Measurements from ENCODE around the gene SV2C. TPM values are rescaled to one million over a fixed set of nuclear protein-coding genes. Genes with fewer than 3 reads are reported as not detected.

The SV2C gene
- total and polyA plus RNA-seq, 10 of the 15 experiments (the other 5 are each of a cell fraction or from before 2014, with no cell fraction given), result under 0.01 to 1.1 (median 0.63) TPM

GRCh38 chr5:76204191-76204590 is 121.0 kb downstream of the SV2C start (continued):
- TF ChIP-seq USF2 (IDR thresholded peaks at IDR 0.05; ENCODE audit: borderline replicate concordance, low read depth, low read length) (no peak), KLF5 (IDR thresholded peaks at IDR 0.05; ENCODE audit: partially characterized antibody) (no peak), ZNF687 (IDR thresholded peaks at IDR 0.05) (no peak), MAX (IDR thresholded peaks at IDR 0.05; ENCODE audit: low read depth, low read length) (no peak), ETV6 (conservative IDR thresholded peaks at IDR 0.05 in 1 of 2, IDR thresholded peaks at IDR 0.05 in 1 of 2; ENCODE audit: borderline replicate concordance in 1 of 2, low read depth in 1 of 2) (no peak), SMAD5 (IDR thresholded peaks at IDR 0.05; ENCODE audit: low read depth) (no peak)

- ATAC-seq (no peak), DNase-seq (ENCODE audit: low read depth, low spot score) (no peak), FAIRE-seq (no peak)
- in situ Hi-C loops (cut with MboI) (no loop called here), intact Hi-C loops (cut with micrococcal nuclease; ENCODE audit: unreplicated experiment) (no loop called here)
- Histone ChIP-seq H3K9ac (ENCODE audit: control insufficient read depth, insufficient read depth, low read length) (no peak overlapping the region), H4K20me1 (ENCODE audit: control insufficient read depth, insufficient read depth) (no peaks in the 10 kb centered on the region), H3K79me2 (ENCODE audit: control insufficient read depth, insufficient read depth, low read length) (no peaks in the 10 kb centered on the region), H2AFZ (ENCODE audit: control insufficient read depth, low read depth, low read length) (no peak overlapping the region), H3K4me1 (ENCODE audit: control insufficient read depth, insufficient read depth, low read length) (no peaks in the 10 kb centered on the region), H3K27me3 (replicated peaks in 1 of 2; ENCODE audit: control insufficient read depth in 2 of 2, insufficient read depth in 2 of 2, low read length in 1 of 2) (no peaks in the 10 kb centered on the region), H3K9me3 (replicated peaks; ENCODE audit: control insufficient read depth, insufficient read depth, low read length) (no peaks in the 10 kb centered on the region; the same call in 2 of the 3 replicates), H3K4me2 (ENCODE audit: control insufficient read depth, insufficient read depth) (no peak overlapping the region), H3K27ac (ENCODE audit: control insufficient read depth, insufficient read depth) (no peak overlapping the region), H3K36me3 (ENCODE audit: control insufficient read depth in 2 of 2, insufficient read depth in 2 of 2, low read length in 1 of 2) (no peaks in the 10 kb centered on the region), H3K4me3 (no peak overlapping the region)
- ChIA-PET RAD21 (ENCODE audit: unreplicated experiment) (no interaction called here), CTCF (interaction anchor here (1.7 kb wide), 1 partner anchor 379 kb away, joined by 4 read pairs; no protein-coding TSS in a partner anchor), SMC1A (ENCODE audit: uncharacterized antibody, unreplicated experiment) (no interaction called here), POLR2A (no interaction called here)
- WGBS (ENCODE audit: insufficient coverage, insufficient replicate concordance, low lambda C conversion rate, missing lambda C conversion rate), result 54% methylated on average over 3 of the region's 3 CpGs
- BruUV-seq (replicated peaks), result no TSS peak
- TF ChIP-seq ZBTB4 (CRISPR knock-in tag; IDR thresholded peaks at IDR 0.05) (no peak), SUPT20H (IDR thresholded peaks at IDR 0.05; ENCODE audit: borderline replicate concordance, control insufficient read depth, low read depth, low read length) (no peak), NR2C2 (IDR thresholded peaks at IDR 0.05; ENCODE audit: borderline replicate concordance, control insufficient read depth, insufficient read length, low read depth) (no peak), HSF1 (IDR thresholded peaks at IDR 0.05; ENCODE audit: low read depth, low read length) (no peak), RCOR1 (conservative IDR thresholded peaks at IDR 0.05; ENCODE audit: low read depth, low read length) (no peak), SMAD1 (IDR thresholded peaks at IDR 0.05; ENCODE audit: low read depth, partially characterized antibody) (no peak)
Observed at GRCh38 chr5:76204713-76205112, 121.5 kb downstream of the SV2C start.
